SHP77 (cell line): ENCODE measurements around the gene NRG2.

Experiments used
- DNase-seq, 2 experiments: peaks; one replicate each; lab custom pipeline; 2025; lab: John Stamatoyannopoulos, UW

Gene NRG2

GRCh38 chr5:139942243-139942642, 100.9 kb downstream of the NRG2 start:
- no peak for DNase-seq

DNA sequence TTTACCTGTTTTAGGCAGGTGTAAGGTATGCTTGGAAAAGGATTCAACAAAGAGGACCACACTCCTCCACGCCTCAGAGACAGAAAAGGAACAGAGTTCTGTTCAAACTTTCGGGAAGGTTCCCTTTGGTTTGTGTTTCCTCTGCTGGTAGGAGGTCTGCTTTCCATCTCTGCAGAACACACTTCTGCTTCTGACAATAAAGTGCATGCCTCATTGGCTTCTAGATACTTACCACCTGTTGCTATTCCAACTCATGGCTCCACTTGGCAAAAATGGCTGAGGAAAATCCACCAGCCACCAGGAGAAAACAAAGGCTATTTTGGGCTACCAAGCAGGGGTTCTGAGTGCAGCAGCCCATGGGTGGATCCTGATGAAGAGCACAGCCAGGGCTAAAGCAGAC, 112.7 kb downstream of the NRG2 start:
- DNase-seq = no peak

GRCh38 chr5:139926797-139927503, 116.1 kb downstream of the NRG2 start:
- no peak for DNase-seq

GRCh38 chr5:139925650-139926640, 117.2 kb downstream of the NRG2 start:
- no peak for DNase-seq

DNA sequence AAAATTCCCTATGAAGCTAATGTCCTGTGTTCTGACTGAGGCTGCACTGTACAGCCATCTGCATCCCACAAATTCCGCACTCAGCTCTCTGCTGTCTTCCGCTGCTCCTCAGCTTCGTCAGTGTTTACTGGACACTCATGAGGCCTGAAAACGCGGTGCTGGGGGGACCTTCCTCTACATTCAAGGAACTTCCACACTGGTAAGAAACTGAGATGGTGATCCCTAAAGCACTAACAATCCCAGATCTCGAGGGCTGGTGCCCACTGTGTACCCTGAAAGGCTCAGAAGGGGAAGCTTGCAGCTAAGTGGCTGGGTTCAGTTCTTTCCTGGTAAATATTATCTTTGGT, 117.9 kb downstream of the NRG2 start:
- no peak for DNase-seq

DNA sequence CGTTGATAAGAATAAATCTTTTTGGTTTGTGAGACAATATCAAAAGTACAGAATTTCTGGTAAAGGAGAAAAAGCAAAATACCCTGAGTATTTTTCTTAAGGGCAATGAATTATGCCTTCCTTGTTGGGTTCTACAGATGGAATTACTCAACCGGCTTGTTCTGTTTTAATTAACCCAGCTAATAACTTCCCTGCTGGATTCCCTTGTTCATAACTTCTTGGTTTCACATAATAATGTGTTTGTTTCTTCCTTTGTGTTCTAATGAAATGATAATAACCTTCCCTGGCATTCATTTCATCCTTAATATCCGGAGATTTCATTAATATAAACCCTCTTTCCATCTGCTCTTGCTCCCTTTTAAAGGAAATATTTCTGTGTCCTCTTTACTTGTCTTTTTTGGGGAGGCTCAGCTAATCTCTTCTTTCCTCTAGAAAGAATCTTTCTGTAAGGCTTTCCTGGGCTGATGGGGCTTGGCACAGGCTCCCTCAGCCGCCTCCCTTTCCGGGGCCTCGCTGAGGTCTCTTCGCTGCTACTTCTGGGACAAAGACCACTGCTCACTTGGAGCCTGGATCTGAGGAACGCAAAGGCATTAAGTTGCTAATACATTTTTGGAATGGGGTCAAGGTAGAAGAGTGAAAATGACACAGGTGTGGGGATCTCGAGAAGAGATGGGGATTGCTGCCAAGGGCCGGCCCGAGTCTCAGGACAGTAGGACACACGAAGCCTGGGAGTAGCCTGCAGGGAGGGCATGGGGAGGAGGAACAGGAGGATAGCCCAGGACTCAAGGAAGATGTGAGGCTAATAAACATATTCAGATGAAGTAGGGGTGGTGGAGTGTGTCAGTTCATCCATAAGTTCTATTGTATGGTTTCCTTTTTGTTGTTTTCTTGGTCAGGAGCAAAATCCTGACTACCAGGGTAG, 118.5 kb downstream of the NRG2 start:
- DNase-seq = no peak

GRCh38 chr5:139919308-139919707, 123.8 kb downstream of the NRG2 start:
- no peak for DNase-seq

- no peak for DNase-seq
Observed at GRCh38 chr5:139915834-139916233, 127.3 kb downstream of the NRG2 start.

DNA sequence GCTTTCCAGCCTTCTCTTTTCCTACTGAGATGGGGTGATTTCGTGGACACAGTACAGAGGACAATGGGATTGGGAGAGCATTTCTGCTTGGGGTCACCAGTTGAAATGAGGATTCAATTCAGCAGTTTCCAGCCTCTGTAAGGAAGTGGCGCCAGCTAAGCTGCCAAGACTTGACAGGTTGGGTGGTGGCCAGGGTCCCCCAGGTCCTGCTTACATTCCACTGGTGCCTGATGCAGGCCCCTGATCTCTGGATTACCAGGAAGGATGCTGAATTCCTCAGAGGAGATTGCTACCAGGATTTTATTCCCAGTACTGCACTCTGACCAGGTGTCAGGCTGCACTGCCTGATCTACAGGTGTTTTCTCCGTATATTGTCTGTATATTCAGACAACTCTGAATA, 127.8 kb downstream of the NRG2 start:
- no peak for DNase-seq

DNA sequence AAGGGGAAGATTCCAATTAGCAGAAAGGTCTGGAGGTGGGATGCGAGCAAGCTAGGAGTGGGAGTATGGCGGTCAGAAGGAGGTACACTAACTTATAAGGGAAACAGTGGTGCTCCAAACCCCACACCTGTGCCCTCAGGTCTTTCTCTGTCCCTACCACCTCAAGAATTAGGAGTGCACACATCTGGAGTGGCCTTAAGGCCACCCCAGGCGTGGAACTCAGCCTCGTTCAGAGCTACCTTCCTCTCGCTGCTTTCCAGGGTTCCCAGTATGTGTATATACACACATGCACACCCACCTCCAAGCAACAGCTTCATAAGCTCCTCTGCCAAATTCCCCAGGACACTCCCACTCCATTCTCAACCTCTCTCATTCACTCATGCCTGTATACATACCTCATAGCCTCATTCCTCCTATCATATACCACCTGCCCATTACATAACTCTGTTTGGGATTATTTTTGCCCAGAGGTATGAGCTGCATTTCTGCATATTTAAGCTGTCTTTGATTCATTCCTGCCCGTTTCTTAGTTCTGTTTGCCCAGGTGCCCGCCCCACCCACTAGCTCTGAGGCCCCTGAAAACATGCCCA, 128.8 kb downstream of the NRG2 start:
- no peak for DNase-seq

DNA sequence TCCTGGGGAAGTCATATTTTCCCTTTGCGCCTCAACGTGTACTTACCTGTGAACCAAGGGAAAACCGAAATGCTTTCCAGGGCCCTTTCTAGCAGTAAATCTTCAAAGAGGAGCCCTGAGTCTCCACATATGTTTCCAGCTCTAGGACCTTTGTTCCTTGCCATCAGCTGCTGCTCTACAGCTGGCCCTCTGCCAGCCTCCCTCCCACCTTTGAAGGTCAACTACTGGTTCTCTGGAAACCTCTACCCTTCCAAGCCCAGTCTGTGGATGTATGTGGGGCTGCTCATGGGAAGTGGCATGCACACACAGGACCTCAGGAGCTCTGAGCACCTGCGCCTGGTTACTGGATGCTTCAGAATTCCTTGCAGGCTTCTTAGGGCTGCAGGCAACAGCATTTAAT, 130.3 kb downstream of the NRG2 start:
- DNase-seq = peak; percentile 13 to 29

DNA sequence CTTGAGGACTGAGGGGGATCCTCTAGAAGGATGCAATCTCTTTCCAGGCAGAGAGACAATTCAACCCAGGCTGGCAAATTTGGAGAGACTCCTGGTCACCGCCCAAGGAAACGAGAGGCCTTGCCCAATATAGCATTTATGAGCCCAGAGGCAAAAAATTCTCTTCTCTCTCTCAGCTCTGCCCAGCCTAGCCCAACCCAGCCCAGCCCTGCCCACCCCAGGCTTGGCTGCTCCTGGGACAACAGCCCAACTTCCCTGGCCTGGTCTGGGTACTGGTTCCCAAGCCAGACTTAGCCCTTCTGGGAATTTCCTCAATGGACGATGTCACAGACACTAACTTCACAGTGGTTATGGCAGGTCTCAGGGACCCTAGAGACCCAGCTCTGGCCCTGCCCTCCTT, 130.9 kb downstream of the NRG2 start:
- no peak for DNase-seq

- no peak for DNase-seq
Observed at GRCh38 chr5:139911425-139912120, 131.5 kb downstream of the NRG2 start.

DNA sequence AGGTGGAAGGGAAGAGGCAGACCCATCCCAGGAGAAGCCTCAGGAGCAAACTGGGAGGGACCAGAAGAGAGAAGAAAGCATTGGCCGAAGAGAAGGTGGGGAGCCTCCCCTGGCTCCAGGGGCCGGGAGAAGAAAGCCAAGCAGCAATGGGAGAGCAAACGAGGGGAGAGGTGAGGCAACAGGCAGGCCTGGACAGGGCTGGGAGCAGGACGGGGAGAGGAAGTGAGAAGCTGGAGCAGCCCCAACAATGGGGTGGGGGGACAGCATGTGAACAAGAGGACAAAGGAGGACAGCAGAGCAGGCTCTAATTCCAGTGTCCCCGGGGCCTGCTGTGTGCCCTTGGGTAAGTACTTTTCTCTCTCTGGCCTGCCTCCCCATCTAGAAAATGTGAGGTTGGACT, 132.2 kb downstream of the NRG2 start:
- DNase-seq = no peak

- no peak for DNase-seq
Observed at GRCh38 chr5:139910036-139910435, 133.1 kb downstream of the NRG2 start.

DNA sequence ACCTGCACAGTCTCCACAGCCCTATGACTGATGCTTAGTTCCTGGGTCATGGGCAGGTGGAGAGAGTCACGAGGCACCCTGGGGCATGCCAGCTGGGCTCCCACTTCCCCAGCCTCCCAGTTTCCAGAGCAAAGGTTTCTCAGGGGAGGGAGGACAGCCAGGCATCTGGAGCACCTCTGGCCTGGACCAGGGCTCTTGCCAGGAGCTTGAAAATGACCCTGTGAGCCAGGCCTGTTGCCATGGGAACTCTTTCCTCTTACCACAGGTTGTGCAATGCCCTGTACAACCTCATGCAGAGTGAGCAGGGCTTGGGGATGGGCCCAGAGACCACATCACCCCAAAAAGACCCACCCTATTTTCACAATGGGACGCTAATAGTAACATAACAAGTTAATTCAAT, 134.3 kb downstream of the NRG2 start:
- DNase-seq = no peak

GRCh38 chr5:139906661-139907060, 136.4 kb downstream of the NRG2 start:
- DNase-seq = no peak

DNA sequence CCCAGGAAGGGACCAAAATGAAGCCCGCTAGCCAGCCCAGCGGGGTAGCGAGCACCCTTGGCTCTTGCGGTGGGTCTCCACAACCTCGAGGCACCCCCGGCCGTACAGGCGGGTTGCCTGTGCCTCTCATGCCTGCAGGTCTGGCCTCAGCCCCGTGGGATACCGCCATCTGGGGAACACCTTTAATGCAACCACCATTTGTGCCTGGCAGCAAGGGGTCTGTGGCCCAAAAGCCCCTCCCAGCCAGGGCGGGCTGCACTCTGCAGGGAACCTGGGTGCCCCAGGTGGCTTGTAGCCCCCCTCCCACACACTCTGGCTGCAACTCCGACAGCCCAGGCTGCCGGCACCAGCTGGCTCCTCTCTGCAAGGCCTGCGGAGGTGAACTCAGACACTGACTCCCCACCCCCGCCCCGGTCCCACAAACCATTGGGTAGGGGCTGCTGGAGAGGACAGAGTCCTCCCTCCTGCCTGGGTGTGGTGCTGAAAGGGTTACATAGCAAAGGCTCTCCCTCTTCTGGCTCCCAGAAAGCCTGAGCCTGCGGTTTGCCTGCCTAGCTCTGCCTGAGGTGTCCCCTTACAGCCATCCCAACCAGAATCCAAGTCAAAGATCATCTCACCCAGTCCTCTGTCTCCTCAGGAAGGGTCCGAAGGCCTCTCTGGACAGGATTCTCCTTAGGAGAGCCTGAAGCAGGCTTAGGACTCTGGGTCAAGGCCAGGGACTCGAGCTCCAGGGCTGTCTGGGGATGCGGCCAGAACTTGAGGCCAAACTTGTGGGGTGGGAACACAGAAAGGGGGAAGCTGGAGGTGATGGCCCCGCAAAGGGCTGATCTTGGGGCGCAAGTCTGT, 138.1 kb downstream of the NRG2 start:
- DNase-seq = no peak

DNA sequence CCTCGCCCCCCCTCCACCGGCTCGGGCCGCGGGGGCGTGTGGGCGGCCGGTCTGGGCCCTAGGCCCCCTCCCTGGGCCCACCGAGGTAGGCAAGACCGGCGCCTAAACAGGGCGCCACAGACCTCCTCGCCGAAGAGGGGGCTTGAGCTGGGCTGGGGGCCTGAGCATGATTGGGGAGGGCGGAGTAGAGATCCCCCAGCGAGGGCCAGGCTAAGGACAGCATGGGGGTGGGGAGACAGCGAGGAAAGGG, 138.6 kb downstream of the NRG2 start:
- no peak for DNase-seq

DNA sequence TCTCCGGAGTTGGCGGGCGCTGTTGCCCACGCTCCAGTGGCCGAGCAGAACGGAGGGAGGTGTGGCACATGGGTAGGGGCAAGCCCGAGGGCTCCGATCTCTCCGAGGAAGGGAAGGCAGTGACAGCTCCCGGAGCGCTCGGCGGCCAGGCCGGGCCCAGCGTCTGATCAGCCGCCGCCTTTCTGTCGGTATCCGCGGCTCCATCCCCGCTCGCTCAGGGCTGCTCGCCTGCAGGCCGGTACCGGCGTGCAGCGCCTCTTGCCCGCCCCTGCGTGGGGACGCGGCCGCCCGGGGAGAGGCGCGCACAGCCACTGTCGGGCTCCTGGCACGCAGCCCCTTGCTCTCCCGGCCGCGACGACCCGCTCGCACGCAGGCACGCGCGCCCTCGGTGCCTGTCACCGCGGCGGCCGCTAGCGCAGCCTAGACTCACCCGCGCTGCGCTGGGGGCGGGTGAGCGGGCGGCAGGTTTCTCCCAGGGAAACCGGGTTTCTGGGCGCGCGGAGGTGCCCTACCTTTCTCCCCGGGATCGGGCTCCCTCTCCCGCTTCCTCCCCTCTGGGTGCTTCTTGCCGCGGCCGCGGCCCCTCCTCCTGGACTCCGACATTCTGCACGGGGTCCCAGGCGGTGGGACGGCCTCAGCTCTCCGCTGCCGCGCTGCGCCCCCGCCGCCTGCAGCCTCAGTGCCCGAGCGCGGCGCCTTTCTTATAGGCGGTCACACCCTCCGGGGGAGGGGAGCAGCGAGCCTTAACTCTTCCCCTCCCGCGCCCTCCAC, 139.1 kb downstream of the NRG2 start:
- DNase-seq = no peak
